Spleen (tissue), 11 donors: ENCODE data around the gene IL17RD. TPM values are rescaled to one million over a fixed set of nuclear protein-coding genes. Genes with fewer than 3 reads are reported as not detected.

Source experiments
- DNase-seq: peaks from one replicate; pipeline ENCODE4 v3.0.0-alpha.2; 2020
- H3K27ac ChIP-seq, 8 donors: fragments of 200-600 bp; sonication (generic) in 7 of 8; 1 replicate in 4 of 8; 2 replicates in 4 of 8; pipeline versions ENCODE4 v1.5.0 to v1.8.0; 2016 to 2021; ENCODE audit warnings: inconsistent platforms in 4 of 8, mild to moderate bottlenecking in 4 of 8, moderate library complexity in 1 of 8
- H3K27me3 ChIP-seq, 7 donors: fragments of 200-600 bp; sonication (generic) in 6 of 7; replicated peaks in 1 of 7; 1 replicate in 4 of 7; 2 replicates in 3 of 7; pipeline versions ENCODE4 v1.5.0 to v1.8.0; 2016 to 2021; ENCODE audit warnings: inconsistent platforms in 3 of 7, mild to moderate bottlenecking in 1 of 7
- H3K36me3 ChIP-seq, 6 donors: fragments of 200-600 bp; sonication (generic) in 5 of 6; 1 replicate in 4 of 6; 2 replicates in 2 of 6; pipeline versions ENCODE4 v1.5.0 to v1.8.0; 2016 to 2021; ENCODE audit warnings: inconsistent platforms in 2 of 6
- H3K4me1 ChIP-seq, 6 donors: fragments of 200-600 bp; sonication (generic) in 5 of 6; 1 replicate in 3 of 6; 2 replicates in 3 of 6; pipeline versions ENCODE4 v1.5.0 to v1.8.0; 2016 to 2021; ENCODE audit warnings: inconsistent platforms in 3 of 6
- H3K4me3 ChIP-seq, 8 donors: fragments of 200-600 bp; sonication (generic) in 7 of 8; 1 replicate in 4 of 8; 2 replicates in 4 of 8; pipeline versions ENCODE4 v1.5.0 to v1.8.0; 2016 to 2021; ENCODE audit warnings: inconsistent platforms in 4 of 8, mild to moderate bottlenecking in 4 of 8, moderate library complexity in 2 of 8
- H3K9me3 ChIP-seq, 8 donors: fragments of 200-600 bp; sonication (generic) in 7 of 8; 1 replicate in 4 of 8; 2 replicates in 4 of 8; pipeline versions ENCODE4 v1.5.0 to v1.8.0; 2016 to 2021; ENCODE audit warnings: inconsistent platforms in 4 of 8
- POLR2A ChIP-seq, 3 donors: fragments of 450-650 bp; IDR thresholded peaks; one replicate each; pipeline ENCODE4 v1.5.1; 2017; ENCODE audit warnings: antibody characterized with exemption in 3 of 3, mild to moderate bottlenecking in 1 of 3
- POLR2AphosphoS5 ChIP-seq, 3 donors: sonication (generic); formaldehyde crosslinking; IDR thresholded peaks; one replicate each; pipeline ENCODE4 v1.5.1; 2017; ENCODE audit warnings: antibody characterized with exemption in 3 of 3
- WGBS, 5 donors: extraction: QIAGEN DNeasy Blood & Tissue Kit in 3 of 5; methylation state at CpG; one replicate each; pipeline versions ENCODE4 v1.1.5 to v1.1.7; 2013 to 2018; 5-methylcytosine and 5-hydroxymethylcytosine counted together
- intact Hi-C: fragments of 100-400 bp; cut with DNase I; formaldehyde crosslinking; loops from one replicate; pipeline ENCODE4 v1.15.0; 2023; ENCODE audit warnings: low total_unique reads
- polyA plus RNA-seq, 3 donors: library from polyadenylated mRNA; stranded (reverse); fragments of 200-250 nt; gene quantifications; one replicate each; pipeline ENCODE4 v1.2.1, GENCODE V29; 2013
- total RNA-seq, 7 donors: library from RNA; depleted of rRNA in 3 of 7; stranded (reverse); fragments of >200 nt in 3 of 7; fragmentation: NEBNext Ultra II Directional in 4 of 7; extraction: Animal tissue kit (Norgen Biotek cat#: 25700) in 4 of 7; gene quantifications; one replicate each; pipeline versions ENCODE4 v1.1.0 to v1.2.1, GENCODE V29; 2016 to 2021
- TF ChIP-seq, protein P1 (sequence below), 11 experiments: fragments of 200-600 bp in 7 of 11; fragments of 450-650 bp in 4 of 11; sonication (generic) in 4 of 11; IDR thresholded peaks in 8 of 11; conservative IDR thresholded peaks in 3 of 11; 1 replicate in 7 of 11; 2 replicates in 4 of 11; pipeline versions ENCODE4 v1.4.0 to v1.8.0; 2016 to 2021; ENCODE audit warnings: antibody characterized with exemption in 11 of 11, inconsistent platforms in 4 of 11, mild to moderate bottlenecking in 1 of 11
- donor health status: healthy with polysubstance abuse.
- donor health status: DM: no; HTN: no; CAD: no; lungs with moderate emphysema.
- donor health status: DM: no; HTN: no; CAD: no.
- donor health status: Bipolar disorder and iron deficiency.
- donor health status: healthy.
- donor health status: DM: no; HTN: no; CAD: no.
- donor health status: DM: yes; HTN: yes; CAD: no.

IL17RD gene
- total and polyA plus RNA-seq, 10 donors: 0.20 to 15.9 (median 2.8) TPM

GRCh38 chr3:57063032-57063431 is 102.1 kb downstream of the IL17RD start:
- Histone ChIP-seq H3K27ac (no peak overlapping the region), H3K36me3 (no peaks in the 10 kb centered on the region), H3K27me3 (peaks cover 0 to 31% (median 0%) of the 10 kb centered on the region in 7 donors), H3K4me3 (no peak overlapping the region), H3K9me3 (no peaks in the 10 kb centered on the region), H3K4me1 (peaks cover 0 to 46% (median 11%) of the 10 kb centered on the region in 6 donors)
- 53 to 81% (median 67%) methylated on average over 5 of the region's 5 CpGs for WGBS, 5 donors
- intact Hi-C loops: no loop called here
- TF ChIP-seq, protein P1, sequence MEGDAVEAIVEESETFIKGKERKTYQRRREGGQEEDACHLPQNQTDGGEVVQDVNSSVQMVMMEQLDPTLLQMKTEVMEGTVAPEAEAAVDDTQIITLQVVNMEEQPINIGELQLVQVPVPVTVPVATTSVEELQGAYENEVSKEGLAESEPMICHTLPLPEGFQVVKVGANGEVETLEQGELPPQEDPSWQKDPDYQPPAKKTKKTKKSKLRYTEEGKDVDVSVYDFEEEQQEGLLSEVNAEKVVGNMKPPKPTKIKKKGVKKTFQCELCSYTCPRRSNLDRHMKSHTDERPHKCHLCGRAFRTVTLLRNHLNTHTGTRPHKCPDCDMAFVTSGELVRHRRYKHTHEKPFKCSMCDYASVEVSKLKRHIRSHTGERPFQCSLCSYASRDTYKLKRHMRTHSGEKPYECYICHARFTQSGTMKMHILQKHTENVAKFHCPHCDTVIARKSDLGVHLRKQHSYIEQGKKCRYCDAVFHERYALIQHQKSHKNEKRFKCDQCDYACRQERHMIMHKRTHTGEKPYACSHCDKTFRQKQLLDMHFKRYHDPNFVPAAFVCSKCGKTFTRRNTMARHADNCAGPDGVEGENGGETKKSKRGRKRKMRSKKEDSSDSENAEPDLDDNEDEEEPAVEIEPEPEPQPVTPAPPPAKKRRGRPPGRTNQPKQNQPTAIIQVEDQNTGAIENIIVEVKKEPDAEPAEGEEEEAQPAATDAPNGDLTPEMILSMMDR (IDR thresholded peaks at IDR 0.05 in 8 of 11, conservative IDR thresholded peaks at IDR 0.05 in 3 of 11): no peak
- TF ChIP-seq POLR2AphosphoS5 (IDR thresholded peaks at IDR 0.05) (no peak), POLR2A (IDR thresholded peaks at IDR 0.05) (no peak)
- no peak for DNase-seq

GRCh38 chr3:57062101-57062631 is 103.0 kb downstream of the IL17RD start:
- H3K27me3 ChIP-seq: peaks cover 0 to 31% (median 0%) of the 10 kb centered on the region in 7 donors
- no peak overlapping the region for H3K4me3 ChIP-seq
- TF ChIP-seq POLR2AphosphoS5 (IDR thresholded peaks at IDR 0.05) (no peak), POLR2A (IDR thresholded peaks at IDR 0.05) (no peak)
- TF ChIP-seq, protein P1 (IDR thresholded peaks at IDR 0.05 in 8 of 11, conservative IDR thresholded peaks at IDR 0.05 in 3 of 11): no peak
- WGBS, 5 donors: 24 to 40% (median 34%) methylated on average over 9 of the region's 9 CpGs
- no peaks in the 10 kb centered on the region for H3K9me3 ChIP-seq
- H3K4me1 ChIP-seq: peaks cover 0 to 40% (median 8%) of the 10 kb centered on the region in 6 donors
- DNase-seq: no peak
- intact Hi-C loops: no loop called here
- H3K36me3 ChIP-seq: no peaks in the 10 kb centered on the region
- H3K27ac ChIP-seq: no peak overlapping the region

DNA sequence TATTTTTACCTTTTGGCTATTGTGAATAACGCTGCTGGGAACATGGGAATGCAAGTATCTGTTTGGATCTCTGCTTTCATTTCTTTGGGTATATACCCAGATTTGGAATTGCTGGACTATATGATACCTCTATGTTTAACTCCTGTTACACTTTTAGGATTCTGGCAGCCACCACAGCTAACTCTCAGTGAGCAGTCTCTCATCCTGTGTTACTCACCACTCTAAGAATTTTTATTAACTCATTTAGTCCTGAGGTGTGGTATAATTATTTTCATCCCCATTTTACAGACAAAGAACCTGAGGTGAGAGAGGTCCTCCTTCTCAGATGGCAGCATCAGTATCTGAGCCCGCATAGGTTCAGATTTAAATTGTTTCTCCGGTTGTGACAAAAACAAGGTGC is 103.6 kb downstream of the IL17RD start:
- H3K27ac ChIP-seq: no peak overlapping the region

More for the DNA sequence above, 103.6 kb downstream of the IL17RD start:
- DNase-seq: no peak
- Histone ChIP-seq H3K9me3 (no peaks in the 10 kb centered on the region), H3K36me3 (no peaks in the 10 kb centered on the region), H3K27me3 (peaks cover 0 to 31% (median 0%) of the 10 kb centered on the region in 7 donors), H3K4me3 (no peak overlapping the region), H3K4me1 (peaks cover 0 to 40% (median 8%) of the 10 kb centered on the region in 6 donors)
- TF ChIP-seq, protein P1 (IDR thresholded peaks at IDR 0.05 in 8 of 11, conservative IDR thresholded peaks at IDR 0.05 in 3 of 11): no peak
- TF ChIP-seq POLR2A (IDR thresholded peaks at IDR 0.05): no peak
- no peak for TF ChIP-seq POLR2AphosphoS5 (IDR thresholded peaks at IDR 0.05)
- WGBS, 5 donors: 95 to 99% (median 98%) methylated on average over 3 of the region's 3 CpGs
- intact Hi-C loops: no loop called here
